H9 (cell line): ENCODE results near the gene RAET1G. TPM values are rescaled to one million over a fixed set of nuclear protein-coding genes. Genes with fewer than 3 reads are reported as not detected.
"Not testable (repeated sequence)": the region's sequence is repeated elsewhere in the genome, so short reads cannot be mapped to it uniquely, and the experiment has no call there.

Experiments
- DNase-seq: peaks from one replicate; pipeline ENCODE4 v3.0.0-alpha.2; 2017
- H2AFZ ChIP-seq: one replicate; pipeline ENCODE4 v1.6.1; 2013; ENCODE audit warnings: mild to moderate bottlenecking, low read length, control low read depth, moderate library complexity
- H2AK5ac ChIP-seq: 2 replicates; pipeline ENCODE4 v1.6.1; 2013; ENCODE audit warnings: low read length, control low read depth, mixed read lengths; ENCODE audit not compliant: insufficient read length
- H2BK120ac ChIP-seq: one replicate; pipeline ENCODE4 v1.6.1; 2013; ENCODE audit warnings: low read depth, mild to moderate bottlenecking, low read length, control low read depth, inconsistent platforms; ENCODE audit not compliant: poor library complexity, severe bottlenecking
- H2BK12ac ChIP-seq: 2 replicates; pipeline ENCODE4 v1.6.1; 2013; ENCODE audit warnings: low read length, control low read depth, mixed read lengths, low read depth; ENCODE audit not compliant: insufficient read length
- H2BK15ac ChIP-seq: 2 replicates; pipeline ENCODE4 v1.6.1; 2013; ENCODE audit warnings: low read depth, low read length, control low read depth
- H2BK20ac ChIP-seq: one replicate; pipeline ENCODE4 v1.6.1; 2013; ENCODE audit warnings: low read depth, mild to moderate bottlenecking, low read length, control low read depth, inconsistent platforms; ENCODE audit not compliant: poor library complexity, severe bottlenecking
- H2BK5ac ChIP-seq: 2 replicates; pipeline ENCODE4 v1.6.1; 2013; ENCODE audit warnings: low read length, control low read depth, mixed read lengths; ENCODE audit not compliant: insufficient read length
- H3K14ac ChIP-seq: 2 replicates; pipeline ENCODE4 v1.6.1; 2013; ENCODE audit warnings: low read length, control low read depth; ENCODE audit not compliant: insufficient read depth
- H3K18ac ChIP-seq: 2 replicates; pipeline ENCODE4 v1.6.1; 2013; ENCODE audit warnings: low read depth, mild to moderate bottlenecking, mixed read lengths, low read length, control low read depth; ENCODE audit not compliant: insufficient read length
- H3K23ac ChIP-seq: 2 replicates; pipeline ENCODE4 v1.6.1; 2013; ENCODE audit warnings: low read length, control low read depth, mixed read lengths, low read depth; ENCODE audit not compliant: insufficient read length
- H3K23me2 ChIP-seq: 2 replicates; pipeline ENCODE4 v1.6.1; 2013; ENCODE audit warnings: low read depth, mild to moderate bottlenecking, mixed read lengths, low read length, control low read depth; ENCODE audit not compliant: insufficient read length, poor library complexity, severe bottlenecking
- H3K27ac ChIP-seq: 2 replicates; pipeline ENCODE4 v1.5.1; 2013; ENCODE audit warnings: low read length, control low read depth, mixed read lengths, low read depth; ENCODE audit not compliant: insufficient read length
- H3K27me3 ChIP-seq: 2 replicates; pipeline ENCODE4 v1.6.1; 2013; ENCODE audit warnings: low read length, control low read depth, inconsistent platforms; ENCODE audit not compliant: insufficient read depth
- H3K4ac ChIP-seq: 2 replicates; pipeline ENCODE4 v1.6.1; 2013; ENCODE audit warnings: low read depth, mild to moderate bottlenecking, control low read depth, inconsistent platforms, low read length, moderate library complexity
- H3K4me1 ChIP-seq: 2 replicates; pipeline ENCODE4 v1.6.1; 2013; ENCODE audit warnings: low read length, control low read depth, inconsistent platforms; ENCODE audit not compliant: insufficient read depth
- H3K4me2 ChIP-seq: 2 replicates; pipeline ENCODE4 v1.6.1; 2013; ENCODE audit warnings: low read length, control low read depth, mixed read lengths; ENCODE audit not compliant: insufficient read length, insufficient read depth
- H3K56ac ChIP-seq: 2 replicates; pipeline ENCODE4 v1.6.1; 2013; ENCODE audit warnings: low read depth, mild to moderate bottlenecking, mixed read lengths, low read length, control low read depth; ENCODE audit not compliant: insufficient read length
- H3K79me1 ChIP-seq: 2 replicates; pipeline ENCODE4 v1.6.1; 2013; ENCODE audit warnings: low read depth, mild to moderate bottlenecking, moderate library complexity, low read length, control low read depth, inconsistent platforms; ENCODE audit not compliant: insufficient read depth, poor library complexity, severe bottlenecking
- H3K79me2 ChIP-seq: 2 replicates; pipeline ENCODE4 v1.6.1; 2013; ENCODE audit warnings: low read length, control low read depth, inconsistent platforms; ENCODE audit not compliant: insufficient read depth
- H3K9ac ChIP-seq: 2 replicates; pipeline ENCODE4 v1.6.1; 2013; ENCODE audit warnings: low read length, control low read depth, mixed read lengths; ENCODE audit not compliant: insufficient read length; ENCODE audit errors: extremely low read depth
- H3K9me3 ChIP-seq: one replicate; pipeline ENCODE4 v1.6.1; 2013; ENCODE audit warnings: low read depth, low read length, inconsistent platforms; ENCODE audit not compliant: control insufficient read depth
- H3T11ph ChIP-seq: one replicate; pipeline ENCODE4 v1.6.1; 2013; ENCODE audit warnings: mild to moderate bottlenecking, low read length, control low read depth, inconsistent platforms
- H4K20me1 ChIP-seq: one replicate; pipeline ENCODE4 v1.6.1; 2013; ENCODE audit not compliant: control insufficient read depth, insufficient read length, insufficient read depth
- H4K5ac ChIP-seq: 2 replicates; pipeline ENCODE4 v1.6.1; 2013; ENCODE audit warnings: low read depth, mild to moderate bottlenecking, mixed read lengths, low read length, control low read depth; ENCODE audit not compliant: insufficient read length
- H4K8ac ChIP-seq: replicated peaks from 2 replicates; pipeline ENCODE4 v1.6.1; 2013; ENCODE audit warnings: low read length, control low read depth, mixed read lengths, low read depth; ENCODE audit not compliant: insufficient read length
- H4K91ac ChIP-seq: 2 replicates; pipeline ENCODE4 v1.6.1; 2013; ENCODE audit warnings: low read depth, mild to moderate bottlenecking, moderate library complexity, mixed read lengths, low read length, control low read depth; ENCODE audit not compliant: insufficient read length
- H3K27ac Mint-ChIP-seq, 3 experiments: 2 replicates in 2 of 3; 3 replicates in 1 of 3; pipeline ENCODE4 v1.8.0; 2020 to 2021; ENCODE audit warnings: mixed read lengths in 3 of 3, mild to moderate bottlenecking in 1 of 3, moderate library complexity in 1 of 3
- H3K27me3 Mint-ChIP-seq: 2 replicates; pipeline ENCODE4 v1.8.0; 2021; ENCODE audit warnings: low read depth, mild to moderate bottlenecking, moderate library complexity, mixed read lengths
- H3K36me3 Mint-ChIP-seq, 3 experiments: 2 replicates in 2 of 3; 3 replicates in 1 of 3; pipeline ENCODE4 v1.8.0; 2020 to 2021; ENCODE audit warnings: low read depth in 3 of 3, mixed read lengths in 3 of 3; ENCODE audit not compliant: insufficient read depth in 1 of 3
- H3K4me1 Mint-ChIP-seq, 2 experiments: 2 replicates each; pipeline ENCODE4 v1.8.0; 2020; ENCODE audit warnings: mixed read lengths in 2 of 2
- H3K4me3 Mint-ChIP-seq, 2 experiments: 2 replicates in 1 of 2; 3 replicates in 1 of 2; pipeline ENCODE4 v1.8.0; 2020 to 2021; ENCODE audit warnings: mild to moderate bottlenecking in 2 of 2, mixed read lengths in 2 of 2, moderate library complexity in 1 of 2
- H3K9me3 Mint-ChIP-seq, 2 experiments: 2 replicates in 1 of 2; 3 replicates in 1 of 2; pipeline ENCODE4 v1.8.0; 2020; ENCODE audit warnings: mild to moderate bottlenecking in 2 of 2, mixed read lengths in 2 of 2, moderate library complexity in 1 of 2
- WGBS: extraction: QIAGEN DNeasy Blood & Tissue Kit; methylation state at CpG from one replicate; pipeline ENCODE4 v1.1.7; 2013; ENCODE audit warnings: missing lambda C conversion rate, low lambda C conversion rate, mixed read lengths; ENCODE audit not compliant: insufficient read length; ENCODE audit errors: extremely low coverage; 5-methylcytosine and 5-hydroxymethylcytosine counted together
- total RNA-seq: library from RNA; stranded (reverse); gene quantifications from 2 replicates; pipeline ENCODE4 v1.2.1, GENCODE V29; 2021

Gene RAET1G
- total RNA-seq, 1 experiment from 2014 or later, result not detected

- H3K56ac ChIP-seq, H3K4me3 Mint-ChIP-seq, H3K14ac ChIP-seq, H3K27ac ChIP-seq, H3K79me1 ChIP-seq, H2AK5ac ChIP-seq, H3T11ph ChIP-seq, H3K4ac ChIP-seq, H2BK5ac ChIP-seq, H3K4me2 ChIP-seq, H3K9ac ChIP-seq, H4K91ac ChIP-seq, H3K4me1 ChIP-seq, H3K79me2 ChIP-seq, H4K20me1 ChIP-seq, H4K8ac ChIP-seq, H2BK120ac ChIP-seq, H2BK12ac ChIP-seq, H2BK20ac ChIP-seq, H2AFZ ChIP-seq, H3K27ac Mint-ChIP-seq, H4K5ac ChIP-seq, H3K23ac ChIP-seq, H2BK15ac ChIP-seq, H3K18ac ChIP-seq, H3K9me3 ChIP-seq, DNase-seq, H3K9me3 Mint-ChIP-seq, H3K36me3 Mint-ChIP-seq: not testable (repeated sequence)
- WGBS, result no CpG with 5 or more reads among the region's 5 CpGs
- peaks cover 18% of the 10 kb centered on the region for H3K23me2 ChIP-seq
- H3K27me3 ChIP-seq, result peaks cover 54% of the 10 kb centered on the region
- H3K4me1 Mint-ChIP-seq, result peaks cover 10 to 12% of the 10 kb centered on the region in 2 experiments
- H3K27me3 Mint-ChIP-seq, result peaks cover 90% of the 10 kb centered on the region
Measured at GRCh38 chr6:149943321-149943720, 20.4 kb upstream of the RAET1G start.
